HEK293T (cell line): ENCODE data around the gene WNT9A.

Experiments used
- ARNT ChIP-seq: fragments of 450-650 bp; IDR thresholded peaks from 2 replicates; pipeline ENCODE4 v1.6.1; 2017; ENCODE audit warnings: mild to moderate bottlenecking
- BHLHE40 ChIP-seq: fragments of 450-650 bp; IDR thresholded peaks from 2 replicates; pipeline ENCODE4 v1.6.1; 2016; ENCODE audit warnings: mild to moderate bottlenecking, moderate library complexity, borderline replicate concordance
- CTBP1 ChIP-seq: fragments of 450-650 bp; IDR thresholded peaks from 2 replicates; pipeline ENCODE4 v1.6.1; 2016; ENCODE audit warnings: borderline replicate concordance
- LEF1 ChIP-seq: fragments of 450-650 bp; IDR thresholded peaks from 2 replicates; pipeline ENCODE4 v1.6.1; 2017; ENCODE audit warnings: mild to moderate bottlenecking, borderline replicate concordance
- ZNF384 ChIP-seq: fragments of 450-650 bp; IDR thresholded peaks from 2 replicates; pipeline ENCODE4 v1.6.1; 2016

DNA sequence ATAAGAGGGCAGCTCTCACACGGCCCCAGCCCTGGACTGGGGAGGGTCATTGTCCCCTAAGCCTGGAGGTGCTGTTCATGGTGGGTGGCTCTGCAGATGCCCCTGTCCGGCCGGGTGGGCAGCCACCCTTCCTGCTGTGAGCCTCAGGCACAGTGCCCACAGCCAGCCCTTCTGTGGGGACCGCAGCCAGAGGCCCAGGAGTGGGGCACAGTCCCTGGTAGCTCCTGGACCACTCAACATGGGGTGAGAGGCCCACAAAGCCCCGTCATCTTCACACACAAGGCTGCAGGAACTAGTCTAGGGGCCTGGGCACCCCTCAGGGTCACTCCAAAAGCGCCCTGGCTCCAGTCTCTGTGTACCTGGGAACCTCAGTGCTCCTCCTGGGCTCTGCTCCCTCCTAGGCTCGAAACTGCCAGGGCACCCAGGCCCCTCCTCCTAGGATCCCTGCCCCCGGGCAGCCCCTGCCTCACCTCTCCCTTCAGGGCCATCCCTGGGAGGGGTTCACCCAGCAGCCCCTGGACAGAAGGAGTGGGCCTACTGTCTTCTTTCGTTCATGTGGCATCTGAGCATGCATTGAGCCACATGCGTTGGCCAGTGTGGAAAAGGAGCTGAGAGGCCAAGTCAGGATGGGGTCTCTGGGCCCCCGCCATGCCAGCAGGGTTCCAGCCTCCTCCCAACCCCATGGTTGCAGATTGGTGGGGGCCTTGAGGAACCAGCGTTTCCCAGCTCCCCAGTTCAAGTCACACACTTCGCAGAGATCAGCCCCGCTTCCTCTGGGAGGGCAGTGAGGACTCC, 43.0 kb downstream of the WNT9A start:
- TF ChIP-seq BHLHE40: no peak
- no peak for TF ChIP-seq LEF1
- no peak for TF ChIP-seq ARNT
- no peak for TF ChIP-seq CTBP1
- no peak for TF ChIP-seq ZNF384
